Activated CD4-positive, alpha-beta memory T cell treated with anti-CD3 and anti-CD28 coated beads for 36 hours (primary cell): ENCODE data around the gene ERICH2. TPM values are rescaled to one million over a fixed set of nuclear protein-coding genes. Genes with fewer than 3 reads are reported as not detected.
"Not testable (repeated sequence)": the region's sequence is repeated elsewhere in the genome, so short reads cannot be mapped to it uniquely, and the experiment has no call there.

ENCODE experiments used
- CTCF ChIA-PET: fragments of 350-600 bp; sonication (Branson Sonifier 250); formaldehyde crosslinking; loops from one replicate; lab custom pipeline; 2021; ENCODE audit warnings: antibody characterized with exemption, inconsistent platforms; lab: Charles Lee
- POLR2A ChIA-PET: fragments of 350-600 bp; sonication (Branson Sonifier 250); formaldehyde crosslinking; loops from one replicate; lab custom pipeline; 2021; ENCODE audit warnings: antibody characterized with exemption; lab: Charles Lee
- DNase-seq: peaks from one replicate; pipeline ENCODE4 v3.0.0-alpha.2; 2020
- H3K27ac Mint-ChIP-seq: one replicate; pipeline ENCODE4 v1.8.0; 2021; ENCODE audit warnings: mixed read lengths
- H3K27me3 Mint-ChIP-seq: one replicate; pipeline ENCODE4 v1.8.0; 2021; ENCODE audit warnings: mixed read lengths
- H3K36me3 Mint-ChIP-seq: one replicate; pipeline ENCODE4 v1.8.0; 2021; ENCODE audit warnings: mixed read lengths
- H3K4me1 Mint-ChIP-seq: one replicate; pipeline ENCODE4 v1.8.0; 2021; ENCODE audit warnings: low read depth, mixed read lengths
- H3K4me3 Mint-ChIP-seq: one replicate; pipeline ENCODE4 v1.8.0; 2021; ENCODE audit warnings: mild to moderate bottlenecking, mixed read lengths
- H3K9me3 Mint-ChIP-seq: one replicate; pipeline ENCODE4 v1.8.0; 2021; ENCODE audit warnings: mixed read lengths
- intact Hi-C: fragments of 100-400 bp; cut with micrococcal nuclease; formaldehyde crosslinking; loops from one replicate; pipeline ENCODE4 v1.15.1; 2023
- total RNA-seq, 2 experiments: library from RNA; stranded (reverse); gene quantifications; one replicate each; pipeline ENCODE4 v1.2.3, GENCODE V29; 2021

Gene ERICH2
- total RNA-seq, 2 experiments from 2014 or later, result not detected

DNA sequence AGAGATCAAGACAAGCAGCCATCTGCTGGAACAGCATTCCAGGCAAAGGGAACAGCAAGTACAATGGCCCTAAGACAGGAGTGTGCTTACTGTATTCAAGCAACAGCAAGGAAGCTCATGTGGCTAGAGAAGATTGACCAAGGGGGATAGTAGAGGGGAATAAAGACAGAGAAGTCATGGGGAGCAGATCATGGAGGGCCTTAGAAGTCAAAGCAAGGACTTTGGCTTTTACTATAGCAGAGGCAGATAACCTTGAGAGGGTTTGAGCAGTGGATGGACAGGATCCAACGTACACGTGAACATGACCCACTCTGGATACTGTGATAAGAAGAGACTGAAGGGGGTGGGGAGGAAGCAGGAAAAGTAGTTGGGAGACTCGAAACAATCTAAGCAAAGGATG lies 28.2 kb upstream of the ERICH2 start:
- CTCF ChIA-PET, result no interaction called here
- Mint-ChIP-seq H3K36me3 (no peaks in the 10 kb centered on the region), H3K9me3 (no peaks in the 10 kb centered on the region), H3K27me3 (peaks cover 15% of the 10 kb centered on the region), H3K27ac (no peak overlapping the region), H3K4me1 (no peaks in the 10 kb centered on the region), H3K4me3 (no peak overlapping the region)
- intact Hi-C loops, result no loop called here
- DNase-seq, result no peak
- POLR2A ChIA-PET, result no interaction called here

GRCh38 chr2:170742896-170743529 lies 27.2 kb upstream of the ERICH2 start:
- H3K27me3 Mint-ChIP-seq, result peaks cover 22% of the 10 kb centered on the region
- POLR2A ChIA-PET, result no interaction called here
- no peaks in the 10 kb centered on the region for H3K36me3 Mint-ChIP-seq
- CTCF ChIA-PET, result interaction anchor here (0.7 kb wide), 1 partner anchor 130 kb away, joined by 3 read pairs; no protein-coding TSS in a partner anchor
- no peak overlapping the region for H3K27ac Mint-ChIP-seq
- H3K4me1 Mint-ChIP-seq, result no peaks in the 10 kb centered on the region
- no peak overlapping the region for H3K4me3 Mint-ChIP-seq
- no peaks in the 10 kb centered on the region for H3K9me3 Mint-ChIP-seq
- DNase-seq, result no peak
- intact Hi-C loops, result no loop called here

DNA sequence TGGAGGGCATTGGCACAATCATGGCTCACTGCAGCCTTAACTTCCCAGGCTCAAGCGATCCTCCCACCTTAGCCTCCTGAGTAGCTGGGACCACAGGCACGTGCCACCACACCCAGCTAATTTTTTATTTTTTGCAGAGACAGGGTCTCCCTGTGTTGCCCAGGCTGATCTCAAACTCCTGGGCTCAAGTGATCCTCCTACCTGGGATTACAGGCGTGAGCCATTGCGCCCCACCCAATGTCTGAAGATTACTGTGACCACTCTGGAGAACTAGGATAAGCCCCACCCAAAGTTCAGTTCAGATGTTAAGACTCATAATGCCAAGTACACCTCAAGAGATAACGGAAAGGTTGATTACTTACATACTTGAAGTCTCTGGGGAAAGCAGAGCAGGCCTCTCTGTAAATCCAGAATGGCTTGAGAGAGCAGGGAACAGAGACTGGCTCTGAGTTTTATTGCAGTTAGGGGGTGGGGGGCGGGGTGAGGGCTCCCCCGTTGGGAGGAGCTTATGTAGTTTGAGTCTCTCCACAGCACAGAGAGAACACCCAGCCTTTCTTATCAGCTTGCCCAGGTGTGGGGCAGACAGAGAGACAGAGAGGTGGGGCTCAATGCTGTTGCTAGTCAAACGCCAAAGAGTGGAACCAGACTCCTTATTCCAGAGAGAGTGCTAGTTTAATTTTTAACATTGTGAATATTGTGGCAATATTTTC lies 26.5 kb upstream of the ERICH2 start:
- ChIA-PET CTCF (no interaction called here), POLR2A (no interaction called here)
- Mint-ChIP-seq H3K4me3 (no peak overlapping the region), H3K4me1 (no peaks in the 10 kb centered on the region), H3K36me3 (no peaks in the 10 kb centered on the region), H3K27me3 (peaks cover 21% of the 10 kb centered on the region), H3K9me3 (no peaks in the 10 kb centered on the region), H3K27ac (no peak overlapping the region)
- DNase-seq, result no peak
- intact Hi-C loops, result no loop called here

- CTCF ChIA-PET, result no interaction called here
- Mint-ChIP-seq H3K9me3 (no peaks in the 10 kb centered on the region), H3K27me3 (peaks cover 18% of the 10 kb centered on the region), H3K4me1 (no peaks in the 10 kb centered on the region), H3K36me3 (no peaks in the 10 kb centered on the region), H3K27ac (no peak overlapping the region), H3K4me3 (no peak overlapping the region)
- intact Hi-C loops, result no loop called here
- POLR2A ChIA-PET, result no interaction called here
- DNase-seq, result no peak
Measured at GRCh38 chr2:170744248-170745002, 25.8 kb upstream of the ERICH2 start.

- intact Hi-C loops, result no loop called here
- Mint-ChIP-seq H3K27me3 (peaks cover 16% of the 10 kb centered on the region), H3K27ac (no peak overlapping the region), H3K4me1 (no peaks in the 10 kb centered on the region), H3K4me3 (no peak overlapping the region), H3K36me3 (no peaks in the 10 kb centered on the region), H3K9me3 (no peaks in the 10 kb centered on the region)
- no peak for DNase-seq
- POLR2A ChIA-PET, result no interaction called here
- CTCF ChIA-PET, result no interaction called here
Measured at GRCh38 chr2:170745305-170745704, 24.9 kb upstream of the ERICH2 start.

DNA sequence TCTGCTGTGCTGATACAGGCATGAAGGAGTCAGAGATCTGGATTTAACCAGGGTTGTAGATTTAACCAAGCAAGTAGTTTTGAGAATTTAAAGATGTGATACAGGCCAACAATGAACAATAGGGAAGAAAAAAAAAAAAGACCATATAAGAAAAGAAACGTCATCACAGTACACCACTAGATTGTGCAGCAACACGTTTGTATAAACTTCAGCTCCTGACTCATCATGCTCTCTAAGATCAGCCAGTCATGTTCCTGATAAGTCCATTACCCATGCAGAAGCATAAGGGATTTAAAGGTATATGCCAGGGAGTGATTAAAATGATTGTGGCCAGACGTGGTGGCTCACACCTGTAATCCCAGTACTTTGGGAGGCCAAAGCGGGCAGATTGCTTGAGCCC lies 22.3 kb upstream of the ERICH2 start:
- DNase-seq, result no peak
- ChIA-PET POLR2A (no interaction called here), CTCF (no interaction called here)
- H3K9me3 Mint-ChIP-seq, result no peaks in the 10 kb centered on the region
- intact Hi-C loops, result no loop called here
- no peaks in the 10 kb centered on the region for H3K36me3 Mint-ChIP-seq
- H3K27me3 Mint-ChIP-seq, result peaks cover 16% of the 10 kb centered on the region
- H3K4me3 Mint-ChIP-seq, result no peak overlapping the region
- H3K27ac Mint-ChIP-seq, result no peak overlapping the region
- no peaks in the 10 kb centered on the region for H3K4me1 Mint-ChIP-seq

DNA sequence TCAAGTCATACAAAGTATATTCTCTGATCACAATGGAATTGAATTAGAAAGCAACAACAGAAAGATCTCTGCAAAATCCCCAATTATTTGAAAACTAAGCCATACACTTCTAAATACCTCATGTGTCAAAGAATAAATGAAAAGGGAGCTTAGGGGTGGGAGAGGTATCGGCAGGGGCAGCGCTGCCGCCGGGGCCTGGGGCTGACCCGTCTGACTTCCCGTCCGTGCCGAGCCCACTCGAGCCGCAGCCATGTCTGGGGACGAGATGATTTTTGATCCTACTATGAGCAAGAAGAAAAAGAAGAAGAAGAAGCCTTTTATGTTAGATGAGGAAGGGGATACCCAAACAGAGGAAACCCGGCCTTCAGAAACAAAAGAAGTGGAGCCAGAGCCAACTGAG lies 18.6 kb upstream of the ERICH2 start:
- H3K36me3 Mint-ChIP-seq, H3K27ac Mint-ChIP-seq, CTCF ChIA-PET, DNase-seq, H3K9me3 Mint-ChIP-seq, H3K4me3 Mint-ChIP-seq, POLR2A ChIA-PET, intact Hi-C loops, H3K27me3 Mint-ChIP-seq, H3K4me1 Mint-ChIP-seq: not testable (repeated sequence)

- intact Hi-C loops, result no loop called here
- H3K27me3 Mint-ChIP-seq, result peaks cover 6% of the 10 kb centered on the region
- CTCF ChIA-PET, result interaction anchor here (0.7 to 1.1 kb wide), 2 partner anchors 19 to 51 kb away, joined by 3 read pairs; no protein-coding TSS in a partner anchor
- POLR2A ChIA-PET, result no interaction called here
- no peak for DNase-seq
- H3K27ac Mint-ChIP-seq, result no peak overlapping the region
- no peaks in the 10 kb centered on the region for H3K9me3 Mint-ChIP-seq
- no peak overlapping the region for H3K4me3 Mint-ChIP-seq
- no peaks in the 10 kb centered on the region for H3K36me3 Mint-ChIP-seq
- no peaks in the 10 kb centered on the region for H3K4me1 Mint-ChIP-seq
Measured at GRCh38 chr2:170761572-170761971, 8.6 kb upstream of the ERICH2 start.

DNA sequence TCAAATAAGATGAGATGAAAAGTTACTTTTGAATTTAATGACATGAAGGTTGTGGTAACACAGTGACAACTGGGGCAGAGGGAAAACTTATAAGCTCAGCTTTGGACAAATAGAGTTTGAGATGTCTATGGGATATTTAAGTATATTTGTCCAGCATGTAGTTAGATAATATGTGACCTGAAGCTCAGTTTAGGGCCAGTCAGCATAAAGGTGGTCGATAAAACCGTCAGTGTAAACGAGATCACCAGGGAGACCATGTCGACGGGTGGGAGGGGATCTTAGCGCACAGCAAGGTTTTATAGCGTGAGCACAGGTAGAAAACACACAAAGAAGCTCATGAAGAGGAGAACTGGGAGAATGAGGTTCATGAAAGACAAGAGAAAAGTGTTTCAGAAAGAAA lies 7.4 kb upstream of the ERICH2 start:
- CTCF ChIA-PET, result no interaction called here
- H3K4me3 Mint-ChIP-seq, result no peak overlapping the region
- no peak for DNase-seq
- no peaks in the 10 kb centered on the region for H3K36me3 Mint-ChIP-seq
- H3K27ac Mint-ChIP-seq, result no peak overlapping the region
- POLR2A ChIA-PET, result no interaction called here
- intact Hi-C loops, result no loop called here
- H3K27me3 Mint-ChIP-seq, result peaks cover 6% of the 10 kb centered on the region
- no peaks in the 10 kb centered on the region for H3K4me1 Mint-ChIP-seq
- H3K9me3 Mint-ChIP-seq, result no peaks in the 10 kb centered on the region

- intact Hi-C loops, result no loop called here
- no peaks in the 10 kb centered on the region for H3K36me3 Mint-ChIP-seq
- no peak overlapping the region for H3K4me3 Mint-ChIP-seq
- H3K9me3 Mint-ChIP-seq, result no peaks in the 10 kb centered on the region
- H3K4me1 Mint-ChIP-seq, result no peaks in the 10 kb centered on the region
- ChIA-PET CTCF (no interaction called here), POLR2A (no interaction called here)
- H3K27ac Mint-ChIP-seq, result no peak overlapping the region
- no peak for DNase-seq
- peaks cover 6% of the 10 kb centered on the region for H3K27me3 Mint-ChIP-seq
Measured at GRCh38 chr2:170763232-170763631, 6.9 kb upstream of the ERICH2 start.

GRCh38 chr2:170764880-170765261 lies 5.3 kb upstream of the ERICH2 start:
- no peaks in the 10 kb centered on the region for H3K36me3 Mint-ChIP-seq
- H3K4me1 Mint-ChIP-seq, result peaks cover under 1% of the 10 kb centered on the region
- ChIA-PET CTCF (no interaction called here), POLR2A (no interaction called here)
- H3K9me3 Mint-ChIP-seq, result no peaks in the 10 kb centered on the region
- H3K27me3 Mint-ChIP-seq, result peaks cover 6% of the 10 kb centered on the region
- DNase-seq, result no peak
- intact Hi-C loops, result no loop called here
- H3K4me3 Mint-ChIP-seq, result no peak overlapping the region
- no peak overlapping the region for H3K27ac Mint-ChIP-seq

DNA sequence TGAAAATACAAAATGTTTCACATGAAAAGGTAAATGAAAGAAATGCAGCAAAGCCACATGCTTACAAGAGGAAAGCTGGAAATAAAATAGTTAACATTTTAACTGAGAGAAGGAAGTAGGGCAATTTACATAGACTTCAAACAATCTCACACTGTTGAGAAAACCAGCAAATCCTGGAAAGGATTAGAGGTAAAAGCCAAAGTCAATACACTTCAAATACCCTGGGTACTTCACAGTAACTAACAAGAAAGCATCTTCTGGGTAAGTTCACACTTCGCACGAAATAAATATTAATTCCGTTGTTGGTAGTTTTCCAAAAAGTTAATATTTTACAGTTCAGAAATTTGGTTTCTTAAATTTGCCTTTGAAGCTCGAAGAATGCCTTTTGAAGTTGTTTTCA lies 3.5 kb upstream of the ERICH2 start:
- DNase-seq, result no peak
- Mint-ChIP-seq H3K36me3 (no peaks in the 10 kb centered on the region), H3K9me3 (no peaks in the 10 kb centered on the region), H3K27ac (no peak overlapping the region), H3K4me1 (peaks cover 7% of the 10 kb centered on the region), H3K4me3 (no peak overlapping the region), H3K27me3 (peaks cover 12% of the 10 kb centered on the region)
- ChIA-PET POLR2A (no interaction called here), CTCF (no interaction called here)
- intact Hi-C loops, result no loop called here
